PFSK-1 (cell line): ENCODE data around the gene SEC14L1.

Source experiments
- FOXP2 ChIP-seq: optimal IDR thresholded peaks from 2 replicates; pipeline ENCODE3; 2011; ENCODE audit warnings: borderline replicate concordance, control low read depth, inconsistent platforms; ENCODE audit not compliant: insufficient read depth; ENCODE audit errors: extremely low read length, extremely low read depth
- POLR2AphosphoS5 ChIP-seq: IDR thresholded peaks from 2 replicates; pipeline ENCODE4 v1.6.1; 2012; ENCODE audit warnings: low read depth, mild to moderate bottlenecking, control low read depth, low read length, moderate library complexity
- REST ChIP-seq, 2 experiments: IDR thresholded peaks; 2 replicates each; pipeline versions ENCODE4 v1.6.1 to v1.8.0; 2011 to 2012; ENCODE audit warnings: low read depth in 2 of 2, low read length in 2 of 2, control low read depth in 1 of 2, inconsistent platforms in 1 of 2, mild to moderate bottlenecking in 1 of 2, moderate library complexity in 1 of 2; ENCODE audit not compliant: insufficient read depth in 1 of 2
- SIN3A ChIP-seq: IDR thresholded peaks from 2 replicates; pipeline ENCODE4 v1.6.1; 2012; ENCODE audit warnings: mild to moderate bottlenecking, low read length, moderate library complexity, borderline replicate concordance; ENCODE audit not compliant: insufficient read depth
- TAF1 ChIP-seq: IDR thresholded peaks from 2 replicates; pipeline ENCODE4 v1.6.1; 2012; ENCODE audit warnings: low read length, control low read depth, borderline replicate concordance; ENCODE audit not compliant: insufficient read depth

Gene SEC14L1

GRCh38 chr17:77145224-77145611, 4.4 kb downstream of the SEC14L1 start:
- TF ChIP-seq SIN3A (no peak), POLR2AphosphoS5 (no peak), FOXP2 (no peak), REST (IDR thresholded peaks at IDR 0.05; ENCODE audit: insufficient read depth in 1 of 2, low read depth in 2 of 2, low read length in 2 of 2) (no peak), TAF1 (no peak)

- TF ChIP-seq REST (IDR thresholded peaks at IDR 0.05; ENCODE audit: insufficient read depth in 1 of 2, low read depth in 2 of 2, low read length in 2 of 2) = no peak
- TF ChIP-seq SIN3A = no peak
- TF ChIP-seq FOXP2 = no peak
- no peak for TF ChIP-seq TAF1
- no peak for TF ChIP-seq POLR2AphosphoS5
Measured at GRCh38 chr17:77145612-77146245, 5.0 kb downstream of the SEC14L1 start.

- no peak for TF ChIP-seq FOXP2
- TF ChIP-seq TAF1 = no peak
- no peak for TF ChIP-seq REST (IDR thresholded peaks at IDR 0.05; ENCODE audit: insufficient read depth in 1 of 2, low read depth in 2 of 2, low read length in 2 of 2)
- no peak for TF ChIP-seq POLR2AphosphoS5
- no peak for TF ChIP-seq SIN3A
Measured at GRCh38 chr17:77146246-77146632, 5.5 kb downstream of the SEC14L1 start.

- TF ChIP-seq POLR2AphosphoS5 (no peak), REST (IDR thresholded peaks at IDR 0.05; ENCODE audit: insufficient read depth in 1 of 2, low read depth in 2 of 2, low read length in 2 of 2) (no peak), TAF1 (no peak), FOXP2 (no peak), SIN3A (no peak)
Measured at GRCh38 chr17:77146882-77147281, 6.1 kb downstream of the SEC14L1 start.

GRCh38 chr17:77147357-77147801, 6.6 kb downstream of the SEC14L1 start:
- no peak for TF ChIP-seq FOXP2
- no peak for TF ChIP-seq POLR2AphosphoS5
- TF ChIP-seq SIN3A = no peak
- no peak for TF ChIP-seq REST (IDR thresholded peaks at IDR 0.05; ENCODE audit: insufficient read depth in 1 of 2, low read depth in 2 of 2, low read length in 2 of 2)
- no peak for TF ChIP-seq TAF1
